Brain microvascular endothelial cell (primary cell): ENCODE data around the gene ADARB1.
A peak's percentile ranks its signal among the peaks of the same experiment; 100 is the strongest.

ENCODE experiments used
- DNase-seq: peaks from one replicate; pipeline ENCODE4 v3.0.0-alpha.2; 2020
- H3K27ac ChIP-seq: fragments of 250-450 bp; sonication (Bioruptor Pico); 2 replicates; pipeline ENCODE4 v1.5.1; 2020; ENCODE audit warnings: mild to moderate bottlenecking, moderate library complexity
- H3K27me3 ChIP-seq: fragments of 250-450 bp; sonication (Bioruptor Pico); replicated peaks from 2 replicates; pipeline ENCODE4 v1.5.1; 2020; ENCODE audit warnings: mild to moderate bottlenecking
- H3K36me3 ChIP-seq: fragments of 250-450 bp; sonication (Bioruptor Pico); replicated peaks from 2 replicates; pipeline ENCODE4 v1.5.1; 2020; ENCODE audit warnings: mild to moderate bottlenecking
- H3K4me3 ChIP-seq: 2 replicates; pipeline ENCODE4 v1.5.1; 2011; ENCODE audit warnings: low read depth, mild to moderate bottlenecking, control low read depth, low read length, moderate library complexity
- CTCF ChIP-seq: IDR thresholded peaks from 2 replicates; pipeline ENCODE4 v1.5.1; 2011; ENCODE audit warnings: low read depth, mild to moderate bottlenecking, moderate library complexity, low read length, control low read depth, inconsistent platforms; ENCODE audit errors: missing control alignments
- in situ Hi-C: cut with HindIII; loops from 2 replicates; pipeline ENCODE4 v1.10.0; 2017; ENCODE audit warnings: low sequenced_read_pairs, low pct_ligation_motif_present

ADARB1 gene

DNA sequence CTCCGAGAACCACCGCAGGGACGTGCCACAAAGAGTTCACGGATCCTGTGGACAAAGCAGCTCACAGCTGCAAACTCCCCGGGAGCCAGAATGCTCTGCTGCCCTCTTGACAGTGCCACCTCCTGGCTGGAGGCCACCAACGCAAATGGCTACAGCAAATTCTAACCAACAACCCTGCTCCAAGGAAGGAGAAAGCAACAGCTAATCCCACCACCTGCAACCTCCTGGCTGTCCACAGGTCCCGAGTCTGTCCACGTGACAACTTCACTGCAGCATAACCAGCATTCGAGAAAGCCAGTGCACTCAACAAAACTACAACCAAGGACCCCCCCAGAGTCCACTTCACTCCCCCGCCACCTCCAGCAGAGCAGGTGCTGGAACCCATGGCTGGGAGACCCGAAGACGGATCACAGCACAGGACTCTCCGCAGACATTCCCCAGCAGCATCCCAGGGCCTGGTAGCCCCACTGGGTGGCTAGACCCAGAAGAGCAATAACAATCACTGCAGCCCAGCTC is 196.0 kb downstream of the ADARB1 start:
- H3K36me3 ChIP-seq = peaks cover 66% of the 10 kb centered on the region
- DNase-seq = no peak
- peak; percentile 66 for TF ChIP-seq CTCF

More for the DNA sequence above, 196.0 kb downstream of the ADARB1 start:
- Histone ChIP-seq H3K27ac (no peak overlapping the region), H3K4me3 (no peak overlapping the region), H3K27me3 (no peaks in the 10 kb centered on the region)
- in situ Hi-C loops = no loop called here
